IMR-90 (cell line): ENCODE data around the gene LETM1. TPM values are rescaled to one million over a fixed set of nuclear protein-coding genes. Genes with fewer than 3 reads are reported as not detected.

Experiments
- ATAC-seq: fragments of 200-7000 bp; cut with Tn5 transposase; 2 replicates; pipeline ENCODE4 v1.9.1; 2020; ENCODE audit warnings: low read depth, mild to moderate bottlenecking, moderate library complexity
- BruUV-seq: library from RNA; stranded (reverse); fragments of 400-500 nt; replicated peaks from 2 replicates; lab custom pipeline; 2021; lab: Mats Ljungman, UMichigan
- CTCF ChIA-PET: fragments of 300-600 bp; formaldehyde crosslinking; extraction: SDS; loops from one replicate; lab custom pipeline; 2021; ENCODE audit warnings: antibody characterized with exemption; lab: Yijun Ruan, JAX
- POLR2A ChIA-PET: fragments of 300-600 bp; sonication (Branson Sonifier 250); formaldehyde crosslinking; loops from one replicate; lab custom pipeline; 2022; ENCODE audit warnings: antibody characterized with exemption; ENCODE audit not compliant: unreplicated experiment; lab: Charles Lee
- DNase-seq: peaks from one replicate; pipeline ENCODE4 v3.0.0; 2013
- H2AFZ ChIP-seq: replicated peaks from 2 replicates; pipeline ENCODE3; 2013; ENCODE audit warnings: low read length, mild to moderate bottlenecking; ENCODE audit not compliant: poor library complexity
- H2AK5ac ChIP-seq: 2 replicates; pipeline ENCODE4 v1.6.1; 2013; ENCODE audit warnings: low read depth, low read length, inconsistent platforms
- H2AK9ac ChIP-seq: replicated peaks from 2 replicates; pipeline ENCODE3; 2013; ENCODE audit warnings: mild to moderate bottlenecking, low read depth, low read length, moderate library complexity; ENCODE audit not compliant: poor library complexity
- H2BK120ac ChIP-seq: 2 replicates; pipeline ENCODE4 v1.6.1; 2013; ENCODE audit warnings: low read depth, low read length, inconsistent platforms
- H2BK15ac ChIP-seq: 3 replicates; pipeline ENCODE4 v1.6.1; 2013; ENCODE audit warnings: low read depth, low read length, inconsistent platforms
- H2BK20ac ChIP-seq: 2 replicates; pipeline ENCODE4 v1.6.1; 2013; ENCODE audit warnings: low read depth, mild to moderate bottlenecking, inconsistent platforms, low read length, moderate library complexity
- H2BK5ac ChIP-seq: 2 replicates; pipeline ENCODE4 v1.6.1; 2013; ENCODE audit warnings: mild to moderate bottlenecking, low read depth, low read length, inconsistent platforms; ENCODE audit not compliant: poor library complexity, severe bottlenecking
- H3K14ac ChIP-seq: replicated peaks from 2 replicates; pipeline ENCODE4 v1.6.1; 2013; ENCODE audit warnings: low read depth, low read length, inconsistent platforms
- H3K18ac ChIP-seq: 2 replicates; pipeline ENCODE4 v1.6.1; 2013; ENCODE audit warnings: low read depth, low read length, control low read depth
- H3K23ac ChIP-seq: 2 replicates; pipeline ENCODE4 v1.6.1; 2013; ENCODE audit warnings: low read depth, low read length, inconsistent platforms
- H3K27ac ChIP-seq: 2 replicates; pipeline ENCODE4 v1.5.1; 2013; ENCODE audit warnings: mild to moderate bottlenecking, control low read depth, low read length; ENCODE audit not compliant: insufficient read depth
- H3K27me3 ChIP-seq: 2 replicates; pipeline ENCODE4 v1.6.1; 2013; ENCODE audit warnings: low read length; ENCODE audit not compliant: control insufficient read depth, insufficient read depth
- H3K36me3 ChIP-seq: 2 replicates; pipeline ENCODE4 v1.6.1; 2013; ENCODE audit warnings: low read length, mixed read lengths; ENCODE audit not compliant: control insufficient read depth, insufficient read depth
- H3K4ac ChIP-seq: 2 replicates; pipeline ENCODE4 v1.6.1; 2013; ENCODE audit warnings: low read depth, low read length, inconsistent platforms
- H3K4me1 ChIP-seq: 2 replicates; pipeline ENCODE4 v1.6.1; 2013; ENCODE audit warnings: low read length, mixed read lengths; ENCODE audit not compliant: control insufficient read depth, insufficient read depth
- H3K4me2 ChIP-seq: 2 replicates; pipeline ENCODE4 v1.6.1; 2013; ENCODE audit warnings: low read depth, mild to moderate bottlenecking, control low read depth, low read length, moderate library complexity
- H3K4me3 ChIP-seq: 2 replicates; pipeline ENCODE4 v1.5.1; 2013; ENCODE audit warnings: low read depth, mild to moderate bottlenecking, control low read depth, low read length, moderate library complexity; ENCODE audit not compliant: insufficient read depth
- H3K56ac ChIP-seq: 2 replicates; pipeline ENCODE4 v1.6.1; 2013; ENCODE audit warnings: low read length, inconsistent platforms; ENCODE audit not compliant: insufficient read depth; ENCODE audit errors: extremely low read depth
- H3K79me1 ChIP-seq, 2 experiments: 2 replicates each; pipeline ENCODE4 v1.6.1; 2013; ENCODE audit warnings: low read length in 2 of 2, inconsistent platforms in 1 of 2, low read depth in 1 of 2
- H3K9ac ChIP-seq: 2 replicates; pipeline ENCODE4 v1.6.1; 2013; ENCODE audit warnings: low read depth, low read length, control low read depth
- H3K9me1 ChIP-seq: 2 replicates; pipeline ENCODE4 v1.6.1; 2013; ENCODE audit warnings: low read length, inconsistent platforms; ENCODE audit not compliant: insufficient read depth
- H3K9me3 ChIP-seq: 2 replicates; pipeline ENCODE4 v1.6.1; 2013; ENCODE audit warnings: low read length; ENCODE audit not compliant: control insufficient read depth, insufficient read depth
- H4K20me1 ChIP-seq: 2 replicates; pipeline ENCODE4 v1.6.1; 2013; ENCODE audit warnings: low read length, inconsistent platforms; ENCODE audit not compliant: insufficient read depth
- H4K5ac ChIP-seq: 2 replicates; pipeline ENCODE4 v1.6.1; 2013; ENCODE audit warnings: mild to moderate bottlenecking, low read depth, low read length, control low read depth
- H4K8ac ChIP-seq, 2 experiments: 2 replicates each; pipeline ENCODE4 v1.6.1; 2013; ENCODE audit warnings: low read depth in 2 of 2, low read length in 2 of 2, control low read depth in 1 of 2, inconsistent platforms in 1 of 2
- H4K91ac ChIP-seq: 2 replicates; pipeline ENCODE4 v1.6.1; 2013; ENCODE audit warnings: low read depth, low read length, inconsistent platforms; ENCODE audit not compliant: insufficient read depth
- CTCF ChIP-seq: conservative IDR thresholded peaks from 2 replicates; pipeline ENCODE4 v1.5.1; 2012; ENCODE audit warnings: mild to moderate bottlenecking, low read depth, low read length, improper control_type of control experiment
- ELK1 ChIP-seq: fragments of 150-350 bp; IDR thresholded peaks from 2 replicates; pipeline ENCODE4 v1.6.1; 2016; ENCODE audit warnings: low read depth, mild to moderate bottlenecking, low read length, moderate library complexity, borderline replicate concordance
- NFE2L2 ChIP-seq: fragments of 150-350 bp; IDR thresholded peaks from 2 replicates; pipeline ENCODE4 v1.6.1; 2016; ENCODE audit warnings: low read depth, mild to moderate bottlenecking, low read length
- RAD21 ChIP-seq: IDR thresholded peaks from 2 replicates; pipeline ENCODE4 v1.6.1; 2012; ENCODE audit warnings: low read length, improper control_type of control experiment
- RCOR1 ChIP-seq: IDR thresholded peaks from 2 replicates; pipeline ENCODE4 v1.6.1; 2012; ENCODE audit warnings: mild to moderate bottlenecking, low read length, improper control_type of control experiment; ENCODE audit not compliant: insufficient replicate concordance
- SMC3 ChIP-seq: fragments of 150-350 bp; IDR thresholded peaks from 2 replicates; pipeline ENCODE4 v1.6.1; 2016; ENCODE audit warnings: low read depth, mild to moderate bottlenecking, antibody characterized with exemption, low read length, moderate library complexity
- WGBS, 2 experiments: methylation state at CpG; one replicate each; pipeline versions ENCODE4 v1.1.5 to v1.1.7; 2013; ENCODE audit warnings: missing lambda C conversion rate in 2 of 2; ENCODE audit not compliant: insufficient read length in 1 of 2; ENCODE audit errors: extremely low coverage in 2 of 2; 5-methylcytosine and 5-hydroxymethylcytosine counted together
- dilution Hi-C: fragments of 300-500 bp; cut with HindIII; formaldehyde crosslinking; loops from one replicate; pipeline ENCODE4 v1.14.3; 2018; ENCODE audit warnings: low sequenced_read_pairs; ENCODE audit not compliant: unreplicated experiment
- in situ Hi-C: fragments of 300-500 bp; cut with MboI; formaldehyde crosslinking; loops from 3 replicates; pipeline ENCODE4 v1.14.3; 2019; ENCODE audit warnings: low sequenced_read_pairs, inconsistent platforms, mixed read lengths
- intact Hi-C: fragments of 100-400 bp; cut with micrococcal nuclease; formaldehyde crosslinking; loops from 2 replicates; pipeline ENCODE4 v1.10.0; 2022
- polyA plus RNA-seq, 3 experiments: library from polyadenylated mRNA; depleted of rRNA; stranded (reverse); fragments of >200 nt; gene quantifications; 2 replicates each; pipeline ENCODE4 v1.2.3, GENCODE V29; 2012; ENCODE audit warnings: low replicate concordance in 1 of 3
- total RNA-seq: library from RNA; depleted of rRNA; stranded (reverse); fragments of >200 nt; gene quantifications from 2 replicates; pipeline ENCODE4 v1.2.3, GENCODE V29; 2012

Gene LETM1
- total and polyA plus RNA-seq, 2 of the 4 experiments (the other 2 are of a cell fraction): 25.0 to 49.3 TPM

GRCh38 chr4:1786544-1787362 is 69.2 kb downstream of the LETM1 start:
- ChIA-PET POLR2A (no interaction called here), CTCF (no interaction called here)
- no peak overlapping the region for H3K9ac ChIP-seq
- ATAC-seq: no peak
- BruUV-seq: no TSS peak
- H3K27ac ChIP-seq: no peak overlapping the region
- intact Hi-C loops (no loop called here), in situ Hi-C loops (no loop called here), dilution Hi-C loops (no loop called here)
- no peak overlapping the region for H3K4me3 ChIP-seq
- no peak overlapping the region for H2BK15ac ChIP-seq
- no peak overlapping the region for H4K8ac ChIP-seq
- no peak for DNase-seq
- no peaks in the 10 kb centered on the region for H3K79me1 ChIP-seq
- no peak overlapping the region for H2AK9ac ChIP-seq
- H4K20me1 ChIP-seq: no peaks in the 10 kb centered on the region; the same call in 1 of the 2 replicates
- peaks cover 20% of the 10 kb centered on the region; the same call in 1 of the 2 replicates for H3K27me3 ChIP-seq
- TF ChIP-seq CTCF: no peak
- TF ChIP-seq NFE2L2: no peak
- no peak for TF ChIP-seq SMC3
- TF ChIP-seq ELK1: no peak
- TF ChIP-seq RAD21: no peak
- TF ChIP-seq RCOR1: no peak
- H2BK20ac ChIP-seq: no peak overlapping the region
- no peak overlapping the region for H3K4ac ChIP-seq
- WGBS, 2 experiments: 95% methylated on average over 7 of the region's 34 CpGs; no CpG with 5 or more reads in 1 of the 2 experiments
- no peak overlapping the region for H3K14ac ChIP-seq
- no peak overlapping the region for H2AFZ ChIP-seq
- no peaks in the 10 kb centered on the region for H3K36me3 ChIP-seq
- H4K5ac ChIP-seq: no peak overlapping the region
- H2AK5ac ChIP-seq: no peak overlapping the region
- H3K18ac ChIP-seq: no peak overlapping the region
- H3K9me1 ChIP-seq: no peaks in the 10 kb centered on the region
- no peak overlapping the region for H4K91ac ChIP-seq
- no peaks in the 10 kb centered on the region for H3K9me3 ChIP-seq
- no peaks in the 10 kb centered on the region; the same call in 1 of the 2 replicates for H3K4me1 ChIP-seq
- H3K56ac ChIP-seq: no peak overlapping the region
- no peak overlapping the region for H2BK120ac ChIP-seq
- H2BK5ac ChIP-seq: no peak overlapping the region
- no peak overlapping the region for H3K23ac ChIP-seq
- H3K4me2 ChIP-seq: no peak overlapping the region
